GM19023 (cell line): ENCODE data around the gene LRCH1.
A peak's percentile ranks its signal among the peaks of the same experiment; 100 is the strongest.

Source experiments
- ATAC-seq: cut with Tn5 transposase; IDR thresholded peaks from one replicate; pipeline ENCODE4 v1.9.1; 2021; ENCODE audit warnings: mild to moderate bottlenecking, moderate library complexity; ENCODE audit not compliant: unreplicated experiment

LRCH1 gene

DNA sequence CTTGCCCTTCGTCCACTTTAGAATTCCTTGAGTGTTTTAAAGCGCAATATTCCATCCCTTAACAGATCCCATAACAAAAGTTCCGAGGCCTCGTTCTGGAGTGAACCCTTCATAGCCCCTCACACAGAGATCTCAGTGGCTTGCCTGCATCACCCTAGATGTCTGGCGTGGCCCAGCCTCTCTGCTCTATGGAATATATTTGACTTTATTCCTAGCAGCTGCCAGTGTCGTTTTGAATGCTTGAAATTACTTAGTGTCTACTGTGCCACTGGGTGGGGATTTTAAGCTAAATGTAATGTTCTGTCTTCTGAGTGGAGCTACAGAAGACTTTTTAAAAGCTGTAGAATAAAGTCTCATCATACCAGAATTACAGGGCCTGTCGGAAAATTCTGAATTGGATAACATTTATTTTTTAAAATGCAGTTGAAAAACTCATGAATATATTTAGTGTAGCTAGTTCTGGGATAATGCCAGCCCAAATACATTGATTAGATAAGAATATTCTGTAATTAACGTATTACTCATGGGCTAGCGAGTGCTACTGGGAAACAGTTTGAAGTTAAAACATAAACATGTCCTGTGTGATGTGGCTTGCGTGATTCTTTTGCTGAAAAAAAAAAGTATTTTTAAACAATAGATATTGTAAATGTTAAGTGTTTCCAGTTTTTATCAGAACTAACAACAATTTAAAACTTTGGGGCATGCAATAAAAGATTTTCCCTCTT is 132.2 kb downstream of the LRCH1 start:
- no peak for ATAC-seq

DNA sequence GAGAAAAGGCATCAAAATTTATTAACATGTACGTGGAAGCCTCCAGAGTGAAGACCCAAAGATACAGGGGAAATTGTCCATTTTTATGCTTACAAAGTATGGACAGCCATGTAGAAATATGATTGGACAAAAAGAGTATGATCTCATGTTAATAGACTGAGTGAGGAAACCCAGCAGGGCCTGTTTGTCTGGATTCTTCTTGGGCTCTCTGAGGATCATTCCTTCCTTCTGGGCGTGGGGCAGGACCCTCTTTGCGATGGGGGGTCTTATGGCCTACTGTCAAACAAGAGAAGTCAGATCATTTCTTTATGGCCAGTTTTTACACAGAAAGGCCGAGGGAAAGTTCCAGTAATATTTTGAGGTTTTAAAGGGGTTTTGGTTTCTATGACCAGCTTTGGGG is 133.2 kb downstream of the LRCH1 start:
- ATAC-seq = no peak

DNA sequence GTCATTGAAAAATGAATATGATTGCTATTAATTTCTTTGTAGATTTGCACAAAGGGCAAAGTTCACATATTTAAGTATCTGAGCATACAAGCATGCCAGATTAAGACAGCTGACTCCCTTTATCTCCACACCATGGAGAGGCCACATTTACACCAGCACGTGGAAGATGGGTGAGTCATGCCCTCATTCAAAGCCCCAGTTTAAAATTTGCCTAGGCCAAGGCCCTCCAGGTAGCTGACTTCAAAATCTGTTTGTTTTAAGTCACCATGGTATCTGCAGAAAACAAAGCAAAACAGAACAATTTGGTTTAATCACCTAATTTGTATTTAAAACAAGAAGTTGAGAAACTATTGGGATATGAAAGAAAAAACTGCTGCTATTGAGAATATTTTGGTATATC is 134.8 kb downstream of the LRCH1 start:
- no peak for ATAC-seq

DNA sequence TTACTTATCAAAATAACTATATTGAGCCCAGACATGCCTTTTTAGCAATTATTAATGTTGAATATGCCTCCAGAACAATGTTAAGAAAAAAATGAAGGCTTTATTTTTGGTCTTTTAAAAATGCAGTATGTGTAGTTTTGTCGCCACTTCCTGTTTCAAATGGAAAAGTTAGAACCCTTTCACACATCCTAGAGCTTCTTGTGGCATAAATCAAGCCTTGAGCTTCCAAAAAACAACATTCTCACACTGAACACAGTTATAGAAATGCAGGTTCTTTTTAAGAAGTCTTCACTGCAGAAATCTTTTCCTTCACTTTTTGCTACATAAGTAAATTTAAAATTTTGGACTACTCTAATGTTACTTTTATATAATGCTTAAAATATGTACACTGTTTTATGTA is 135.3 kb downstream of the LRCH1 start:
- ATAC-seq = no peak

DNA sequence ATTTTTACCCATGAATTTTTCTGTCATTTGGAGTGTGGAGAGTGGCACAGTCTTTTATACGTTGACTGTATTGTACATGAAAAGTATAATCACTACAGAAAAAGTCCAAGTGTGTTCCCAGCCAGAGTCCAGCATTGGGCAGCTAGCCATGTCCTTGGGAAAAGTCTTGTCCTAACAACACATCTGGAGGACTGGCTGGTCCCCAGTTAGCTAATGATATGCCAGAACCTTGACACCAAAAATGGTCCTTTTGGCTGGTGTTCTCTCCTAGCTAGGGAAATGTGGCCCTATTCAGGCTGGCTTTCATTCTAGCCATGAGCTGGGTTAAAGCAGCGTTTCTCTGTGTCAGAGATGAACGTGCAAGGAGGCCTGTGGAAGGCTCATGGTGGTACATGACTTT is 145.0 kb downstream of the LRCH1 start:
- ATAC-seq = no peak

DNA sequence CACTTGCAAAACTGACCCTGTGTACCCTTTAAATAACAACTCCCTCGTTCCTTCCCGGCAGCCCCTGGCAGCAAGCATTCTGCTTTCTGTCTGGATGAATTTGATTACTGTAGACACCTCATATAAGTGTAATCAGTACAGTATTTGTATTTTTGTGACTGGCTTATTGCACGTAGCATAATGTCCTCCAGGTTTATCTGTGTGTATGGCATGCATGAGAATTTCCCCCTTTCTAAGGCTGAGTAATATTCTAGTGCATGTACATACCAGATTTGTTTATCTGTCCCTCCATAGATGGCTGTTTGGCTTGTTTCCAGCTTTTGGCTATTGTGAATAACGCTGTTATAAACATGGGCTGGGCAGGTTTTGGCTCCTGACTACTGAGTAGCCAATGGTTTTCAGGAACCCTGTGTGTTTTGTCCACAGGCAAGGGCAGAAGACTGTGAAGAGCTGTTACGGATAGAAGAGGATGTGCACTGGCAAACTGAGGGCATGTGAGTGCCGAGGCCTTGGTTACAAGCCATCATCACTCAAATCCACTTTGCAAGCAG is 146.0 kb downstream of the LRCH1 start:
- no peak for ATAC-seq

DNA sequence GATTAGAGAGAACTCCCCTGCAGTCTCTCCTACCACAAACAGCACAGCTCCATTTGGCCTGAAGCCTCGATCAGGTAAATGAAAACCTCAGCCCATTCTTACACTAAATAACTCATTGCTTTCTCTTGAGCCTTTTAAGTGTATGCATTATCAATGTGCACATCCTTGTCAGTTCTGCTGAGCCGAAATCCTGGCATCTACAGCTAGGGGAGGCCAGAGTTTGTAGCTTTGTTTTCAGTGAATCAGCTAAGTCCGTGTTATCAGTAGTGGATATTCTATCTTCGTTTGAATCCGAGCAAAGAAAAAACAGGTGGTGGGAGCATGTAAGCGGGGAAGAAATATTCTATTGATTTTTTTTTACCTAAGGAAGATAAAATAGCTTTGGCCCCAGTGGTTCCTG is 159.6 kb downstream of the LRCH1 start:
- ATAC-seq = no peak

DNA sequence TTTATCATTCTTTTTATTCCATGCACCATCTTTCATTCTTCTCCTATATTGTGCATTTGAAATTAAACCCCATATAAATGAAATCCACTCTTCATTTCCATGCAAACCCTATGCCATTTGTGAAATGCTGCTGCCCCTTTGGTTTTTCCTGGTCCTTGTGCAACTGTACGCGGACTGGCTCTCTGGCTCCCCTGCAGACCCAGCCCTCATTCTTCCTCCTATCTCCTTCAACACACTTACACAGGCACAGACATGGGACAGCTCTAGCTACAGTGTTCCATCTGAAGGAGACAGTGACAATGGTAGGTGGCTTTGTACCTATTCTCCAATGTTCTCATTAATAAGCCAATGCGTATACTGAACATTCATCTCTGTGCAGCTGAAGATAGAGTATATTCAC is 162.4 kb downstream of the LRCH1 start:
- no peak for ATAC-seq

DNA sequence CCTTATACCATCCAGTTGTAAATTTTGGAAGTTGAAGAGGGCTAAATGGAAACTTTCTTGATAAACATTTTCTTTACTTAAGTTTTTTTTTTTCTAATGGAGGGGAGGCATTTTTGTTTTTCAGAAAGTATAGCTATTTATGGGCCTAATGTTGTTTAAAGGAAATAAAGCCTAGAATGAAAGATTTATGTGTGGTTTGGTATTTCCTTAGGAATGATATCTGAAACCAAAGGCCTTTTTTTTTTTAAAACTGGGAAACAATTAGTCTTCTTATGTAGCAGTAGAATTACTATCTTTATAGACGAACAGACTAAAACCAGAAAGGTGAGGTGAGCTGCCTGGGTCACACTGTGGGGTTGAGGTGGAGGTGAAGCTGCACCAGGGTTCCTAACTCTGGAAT is 163.9 kb downstream of the LRCH1 start:
- no peak for ATAC-seq

DNA sequence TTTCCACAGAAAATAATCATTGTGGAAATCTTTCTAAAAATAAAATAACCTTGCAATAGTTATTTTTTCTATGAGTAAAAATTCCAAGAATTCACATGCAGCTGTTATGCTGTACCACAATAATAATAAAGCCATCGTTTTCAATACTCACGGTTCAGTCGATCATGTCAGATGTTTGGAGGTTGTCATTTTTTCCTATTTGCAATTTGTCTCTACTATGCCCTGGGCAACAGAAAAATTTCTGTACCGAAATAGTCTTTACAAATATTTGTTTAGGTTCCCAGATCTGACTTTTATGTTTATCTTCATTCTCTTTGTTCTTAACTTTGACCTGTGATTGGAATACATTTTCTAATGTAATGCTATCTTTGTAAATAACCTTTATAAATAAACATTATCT is 164.3 kb downstream of the LRCH1 start:
- ATAC-seq = no peak

DNA sequence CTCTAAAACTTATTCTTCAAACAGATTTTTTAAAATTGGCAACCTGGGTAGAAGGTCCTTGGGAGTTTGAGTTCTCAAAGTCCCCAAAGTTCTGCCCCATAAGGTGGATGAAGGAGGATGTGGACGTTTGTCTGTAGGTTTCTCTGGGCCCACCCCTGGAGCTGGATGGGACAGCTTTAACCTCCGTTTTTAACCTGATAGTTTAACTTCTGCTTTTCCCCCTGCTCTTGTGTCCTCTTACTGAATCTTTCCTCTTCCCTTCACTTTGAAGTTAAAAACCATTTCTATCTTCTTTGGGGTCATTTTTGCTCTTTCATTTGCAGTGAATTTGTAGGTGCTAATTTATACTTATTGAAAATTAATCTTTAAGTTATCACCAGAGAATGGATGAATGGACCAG is 164.9 kb downstream of the LRCH1 start:
- ATAC-seq = no peak

DNA sequence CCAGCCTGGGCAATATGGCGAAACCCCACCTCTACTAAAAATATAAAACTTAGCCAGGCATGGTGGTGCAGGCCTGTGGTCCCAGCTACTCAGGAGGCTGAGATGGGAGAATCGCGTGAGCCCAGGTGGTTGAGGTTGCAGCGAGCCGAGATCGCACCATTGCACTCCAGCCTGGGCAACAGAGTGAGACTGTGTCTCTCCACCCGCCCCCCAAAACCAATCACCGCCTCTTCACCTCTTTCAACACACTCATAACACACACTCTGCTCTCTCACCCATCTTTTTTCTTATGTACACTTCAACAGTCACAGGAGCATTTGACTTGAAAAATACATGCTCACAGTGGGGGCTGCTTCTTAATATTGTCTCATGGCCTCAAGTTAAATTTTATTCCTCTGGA is 167.2 kb downstream of the LRCH1 start:
- ATAC-seq = peak; percentile 75

DNA sequence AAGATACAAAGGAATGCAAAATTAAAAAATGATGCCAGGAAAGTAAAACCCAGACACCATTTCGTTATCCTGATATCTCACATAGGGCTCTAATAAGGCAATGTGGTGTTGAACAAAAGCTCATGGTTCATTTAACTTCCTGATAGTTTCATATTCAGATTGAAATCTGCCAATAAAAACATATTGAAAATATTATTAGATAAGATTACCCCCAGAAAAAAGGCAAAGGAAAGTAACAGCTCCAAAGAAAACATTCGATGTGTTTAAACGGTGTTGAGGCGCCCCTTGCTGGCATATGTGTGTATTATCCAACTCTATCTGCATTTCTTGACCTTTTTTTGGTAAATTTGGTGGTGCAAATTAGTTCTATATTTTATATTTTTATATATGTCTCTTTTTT is 168.1 kb downstream of the LRCH1 start:
- ATAC-seq = no peak

DNA sequence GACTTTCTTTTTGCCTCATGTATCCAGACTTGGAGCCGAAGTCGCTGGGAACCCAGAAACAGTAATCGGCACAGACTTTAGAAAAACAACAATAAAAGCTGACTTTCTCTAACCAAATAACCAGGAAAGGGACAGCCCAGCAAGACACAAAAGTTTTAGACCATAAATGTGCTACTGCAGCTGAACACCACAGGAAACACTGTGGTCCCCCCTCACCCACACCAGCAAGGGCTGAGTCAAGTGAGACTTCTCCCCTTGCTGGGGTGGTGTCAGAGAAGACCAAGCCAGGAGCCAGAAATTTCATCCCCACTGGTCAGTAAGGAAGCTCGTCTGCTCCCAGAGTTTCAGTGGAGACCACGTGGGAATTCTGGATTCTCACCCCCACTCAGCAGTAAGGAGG is 173.4 kb downstream of the LRCH1 start:
- no peak for ATAC-seq

DNA sequence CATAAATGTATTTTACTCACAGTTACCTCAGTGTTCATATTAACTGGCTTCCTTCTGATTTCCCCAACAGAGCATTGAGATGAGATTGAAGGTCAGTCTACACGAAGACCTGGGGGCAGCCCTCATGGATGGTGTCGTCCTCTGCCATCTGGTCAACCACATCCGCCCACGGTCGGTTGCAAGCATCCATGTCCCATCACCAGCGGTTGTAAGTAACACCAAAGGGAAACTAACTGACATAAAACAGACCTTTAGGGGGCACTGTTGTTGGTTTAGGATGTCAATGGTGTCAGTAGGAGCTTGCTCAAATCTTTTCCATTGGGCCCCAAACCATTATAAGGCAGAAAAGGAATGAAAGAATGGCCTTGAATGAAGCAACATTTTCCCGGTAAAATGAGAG is 175.8 kb downstream of the LRCH1 start:
- no peak for ATAC-seq

DNA sequence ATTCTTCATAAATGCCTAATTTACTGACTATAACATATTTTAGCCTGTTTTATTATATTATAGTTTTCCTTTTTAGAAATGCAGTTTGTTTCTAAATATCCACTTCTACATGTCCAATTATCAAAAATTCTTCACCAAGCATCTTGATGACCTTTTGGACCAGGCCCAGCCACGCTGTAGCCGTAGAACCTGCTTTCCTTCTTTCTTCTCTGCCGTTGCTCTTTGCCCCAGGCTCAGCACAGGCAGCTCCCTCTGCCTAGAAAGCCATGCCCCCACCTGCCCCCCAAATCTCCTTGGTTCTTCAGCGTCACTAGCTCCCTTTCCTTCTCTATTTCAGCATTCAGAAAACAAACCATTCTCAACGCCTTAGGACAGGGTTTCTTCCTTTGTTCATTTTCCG is 178.6 kb downstream of the LRCH1 start:
- ATAC-seq = no peak

DNA sequence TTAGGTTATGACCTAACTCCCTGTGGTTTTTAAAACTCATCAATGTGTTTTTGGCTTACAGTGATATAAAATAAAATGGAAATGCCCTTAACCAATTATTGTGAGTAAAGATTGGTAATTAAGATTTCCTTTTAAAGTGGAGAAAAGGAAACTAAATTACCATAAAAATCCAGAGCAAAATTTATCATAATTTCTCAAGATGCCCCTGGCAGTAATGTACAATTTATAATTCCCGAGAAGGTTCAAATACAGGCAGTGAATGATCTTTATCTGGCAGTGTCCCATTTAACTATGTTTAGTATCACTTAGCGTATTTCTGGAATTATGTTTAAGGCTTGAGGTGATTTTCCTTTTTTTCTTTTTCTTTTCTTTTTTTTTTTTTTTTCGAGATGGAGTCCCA is 182.5 kb downstream of the LRCH1 start:
- no peak for ATAC-seq

DNA sequence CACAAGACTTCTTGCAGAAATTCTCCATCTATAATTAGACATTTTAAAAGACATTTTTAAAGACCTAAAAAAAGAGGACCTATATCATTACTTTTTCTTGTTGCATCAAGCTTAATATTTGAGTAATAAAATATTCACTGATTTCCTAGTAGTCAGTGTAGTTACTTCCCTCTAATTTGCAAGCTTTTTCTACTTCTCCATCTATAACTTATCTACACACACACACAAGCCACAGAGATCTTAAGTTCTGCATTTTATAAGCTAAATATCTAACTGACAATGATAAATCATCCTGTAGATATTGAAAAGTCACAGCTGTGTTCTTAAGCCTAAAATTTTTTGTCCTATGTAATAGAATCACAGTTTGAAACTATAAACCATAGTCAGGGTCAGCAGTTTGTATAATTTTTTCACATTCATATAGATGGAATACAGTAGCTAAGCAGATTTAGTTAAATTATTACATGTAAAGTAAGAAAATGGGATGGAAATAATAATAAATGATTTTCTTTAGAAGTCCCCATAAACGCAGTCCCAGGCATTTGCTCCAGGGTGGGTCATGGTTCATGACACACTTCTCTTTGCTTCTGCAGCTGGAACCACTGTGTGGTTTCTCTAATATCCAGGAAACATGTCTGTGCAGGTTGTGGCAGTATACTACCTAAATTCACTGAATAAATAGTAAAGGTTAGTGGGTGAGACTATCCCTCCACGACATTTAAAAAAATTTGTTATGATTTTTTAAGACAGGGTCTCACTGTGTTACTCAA is 183.8 kb downstream of the LRCH1 start:
- ATAC-seq = no peak

DNA sequence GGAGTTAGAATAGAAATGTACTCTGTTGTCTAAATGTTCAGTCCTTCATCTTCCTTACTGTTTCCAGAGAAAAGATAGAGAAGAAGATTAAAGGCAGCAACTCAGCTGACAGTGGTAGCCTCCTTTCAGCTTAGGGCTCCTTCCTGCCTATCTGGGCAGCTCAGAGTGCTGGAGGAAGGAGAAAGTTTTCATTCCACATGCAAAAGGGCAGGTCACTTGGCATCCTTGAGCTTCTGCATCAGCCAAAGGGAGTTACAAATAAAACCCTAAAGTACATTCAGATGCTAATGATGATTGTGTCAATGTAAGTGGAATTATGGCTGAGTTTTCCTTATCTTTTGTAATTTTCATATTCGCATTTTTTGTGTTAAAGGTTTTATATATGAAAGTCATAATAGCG is 185.1 kb downstream of the LRCH1 start:
- ATAC-seq = no peak

DNA sequence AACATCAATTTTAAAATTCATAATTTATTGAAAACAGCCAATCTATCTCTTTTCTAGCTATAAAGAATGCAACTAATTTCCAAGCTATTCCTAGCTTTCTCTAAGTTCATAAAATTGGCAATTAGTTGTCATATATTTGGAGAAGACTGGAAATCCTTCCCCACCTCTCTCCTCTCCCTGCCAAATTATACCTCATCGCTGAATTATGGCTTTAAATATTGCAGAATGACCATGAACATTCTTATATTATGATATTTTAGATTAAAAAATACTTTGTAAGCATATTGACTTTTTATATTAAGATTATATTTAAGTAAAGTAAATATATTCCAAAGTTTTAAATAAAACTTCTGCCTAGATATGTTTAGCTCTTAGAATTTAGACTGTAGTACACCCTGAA is 185.8 kb downstream of the LRCH1 start:
- no peak for ATAC-seq

DNA sequence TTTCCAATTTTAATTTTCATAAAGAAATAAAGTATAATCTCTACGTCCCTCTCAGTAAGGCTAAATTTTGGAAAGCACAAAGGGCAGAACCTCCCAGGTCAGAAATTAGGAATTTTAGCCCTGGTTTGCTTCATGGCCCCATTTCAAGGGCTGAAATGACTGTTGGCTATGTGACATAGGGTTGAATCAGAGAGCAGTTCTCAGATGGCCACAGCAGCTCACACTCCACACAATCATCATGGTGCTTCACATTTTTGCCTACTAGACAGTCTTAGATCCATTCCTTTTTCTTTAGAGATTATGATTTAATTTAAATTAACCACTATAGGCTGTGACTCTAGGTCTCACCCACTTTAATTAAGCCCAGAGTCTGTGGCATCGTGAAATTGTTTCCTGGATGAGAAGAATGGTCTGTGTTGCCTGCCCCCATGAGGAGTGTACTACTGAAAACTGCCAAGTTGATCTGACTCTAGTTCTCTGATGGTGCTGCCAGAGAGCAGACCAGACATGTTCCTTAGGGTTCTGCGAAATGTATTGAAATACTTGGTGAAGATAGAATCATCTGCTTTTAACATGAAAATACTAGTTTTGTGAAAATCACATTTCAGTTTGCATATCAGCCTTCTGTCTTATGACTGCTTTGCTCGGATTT is 186.6 kb downstream of the LRCH1 start:
- no peak for ATAC-seq

DNA sequence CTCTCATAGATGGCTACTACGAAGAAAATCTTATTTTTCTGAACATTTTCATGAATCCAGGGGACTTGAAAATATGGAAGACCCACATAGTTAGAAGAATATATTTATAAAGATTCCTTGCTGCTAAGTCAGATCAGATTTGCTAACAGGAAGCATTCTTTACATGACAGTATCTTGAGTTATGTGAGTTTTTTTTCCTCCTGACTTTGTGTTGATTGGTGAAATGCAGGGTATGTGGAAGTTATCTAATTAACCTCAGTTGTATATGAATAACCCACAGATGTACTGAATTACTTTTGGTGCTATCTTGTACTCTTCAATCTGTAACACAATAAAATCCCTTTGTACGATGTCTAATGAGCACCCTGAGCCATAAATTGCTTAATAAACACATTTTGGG is 190.2 kb downstream of the LRCH1 start:
- ATAC-seq = no peak
